ENCODE measurements around the gene DVL1. TPM values are rescaled to one million over a fixed set of nuclear protein-coding genes. Genes with fewer than 3 reads are reported as not detected.
A peak's percentile ranks its signal among the peaks of the same experiment; 100 is the strongest.

Gene DVL1
- total and polyA plus RNA-seq, 8 donors = 41.3 to 229 (median 72.2) TPM

DNA sequence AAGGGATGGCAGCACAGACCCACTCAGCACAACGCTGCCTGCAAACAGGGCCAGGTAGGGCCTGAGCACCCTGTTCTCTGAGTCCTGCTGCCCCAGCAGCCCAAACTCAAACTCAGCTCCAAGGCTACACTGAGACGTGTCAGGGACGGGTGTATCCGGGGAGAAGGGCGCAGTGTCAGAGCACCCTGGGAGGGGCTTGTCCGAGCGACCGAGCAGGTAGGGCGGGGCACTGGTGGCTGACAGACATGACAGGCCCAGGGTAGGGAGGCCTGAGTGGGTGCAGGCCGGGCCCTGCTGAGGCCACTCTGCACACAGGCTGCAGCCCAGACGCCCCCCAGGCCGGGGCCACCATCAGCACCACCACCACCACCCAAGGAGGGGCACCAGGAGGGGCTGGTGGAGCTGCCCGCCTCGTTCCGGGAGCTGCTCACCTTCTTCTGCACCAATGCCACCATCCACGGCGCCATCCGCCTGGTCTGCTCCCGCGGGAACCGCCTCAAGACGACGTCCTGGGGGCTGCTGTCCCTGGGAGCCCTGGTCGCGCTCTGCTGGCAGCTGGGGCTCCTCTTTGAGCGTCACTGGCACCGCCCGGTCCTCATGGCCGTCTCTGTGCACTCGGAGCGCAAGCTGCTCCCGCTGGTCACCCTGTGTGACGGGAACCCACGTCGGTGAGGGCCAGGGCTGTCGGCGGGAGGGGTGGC is 63.5 kb downstream of the DVL1 start:
- H3K27ac ChIP-seq = no peak overlapping the region
- peaks cover 0 to 37% (median 6%) of the 10 kb centered on the region in 3 donors for H3K27me3 ChIP-seq
- intact Hi-C loops (cut with DNase I; ENCODE audit: low total_unique reads) = no loop called here
- H3K9me3 ChIP-seq = no peaks in the 10 kb centered on the region
- H3K4me3 ChIP-seq = no peak overlapping the region
- H3K36me3 ChIP-seq = no peaks in the 10 kb centered on the region
- peaks cover 15 to 32% (median 24%) of the 10 kb centered on the region in 4 donors for H3K4me1 ChIP-seq
- WGBS, 5 donors = 52 to 65% (median 61%) methylated on average over 17 to 37 of the region's 37 CpGs
- peak in 1 of 2 donors; percentile 59 for DNase-seq
- TF ChIP-seq EP300 (IDR thresholded peaks at IDR 0.05) = no peak
- no peak for TF ChIP-seq POLR2A (IDR thresholded peaks at IDR 0.05)
- TF ChIP-seq, protein P1, sequence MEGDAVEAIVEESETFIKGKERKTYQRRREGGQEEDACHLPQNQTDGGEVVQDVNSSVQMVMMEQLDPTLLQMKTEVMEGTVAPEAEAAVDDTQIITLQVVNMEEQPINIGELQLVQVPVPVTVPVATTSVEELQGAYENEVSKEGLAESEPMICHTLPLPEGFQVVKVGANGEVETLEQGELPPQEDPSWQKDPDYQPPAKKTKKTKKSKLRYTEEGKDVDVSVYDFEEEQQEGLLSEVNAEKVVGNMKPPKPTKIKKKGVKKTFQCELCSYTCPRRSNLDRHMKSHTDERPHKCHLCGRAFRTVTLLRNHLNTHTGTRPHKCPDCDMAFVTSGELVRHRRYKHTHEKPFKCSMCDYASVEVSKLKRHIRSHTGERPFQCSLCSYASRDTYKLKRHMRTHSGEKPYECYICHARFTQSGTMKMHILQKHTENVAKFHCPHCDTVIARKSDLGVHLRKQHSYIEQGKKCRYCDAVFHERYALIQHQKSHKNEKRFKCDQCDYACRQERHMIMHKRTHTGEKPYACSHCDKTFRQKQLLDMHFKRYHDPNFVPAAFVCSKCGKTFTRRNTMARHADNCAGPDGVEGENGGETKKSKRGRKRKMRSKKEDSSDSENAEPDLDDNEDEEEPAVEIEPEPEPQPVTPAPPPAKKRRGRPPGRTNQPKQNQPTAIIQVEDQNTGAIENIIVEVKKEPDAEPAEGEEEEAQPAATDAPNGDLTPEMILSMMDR (IDR thresholded peaks at IDR 0.05) = no peak
- no peak for TF ChIP-seq POLR2AphosphoS5 (IDR thresholded peaks at IDR 0.05)

Small RNA genes lying within 50 kb of the gene (small RNA-seq; reads per million reads assigned to genes)
- gene MIR6726 = 0.07 to 0.62 (median 0.35) reads per million in 4 donors

Other genes with a start within 250 kb of the DVL1 start
- 10 to 100 TPM; 15.8 to 67.0 (median 33.8) TPM for gene C1orf159, start 233.3 kb downstream of the DVL1 start, total RNA-seq
- 10 to 100 TPM; 10.2 to 17.1 (median 12.8) TPM for gene C1orf159, start 233.3 kb downstream of the DVL1 start, polyA plus RNA-seq
- 1 to 10 TPM in 1 of 5 donors, not detected in 4; 6.4 TPM for gene TTLL10, start 175.5 kb downstream of the DVL1 start, total RNA-seq
- gene TTLL10, start 175.5 kb downstream of the DVL1 start, polyA plus RNA-seq = under 1 TPM in 2 of 3 donors, not detected in 1; 0.13 to 0.46 TPM
- gene TNFRSF18, start 142.8 kb downstream of the DVL1 start, total RNA-seq = 10 to 100 TPM in 1 of 5 donors, 1 to 10 TPM in 1, not detected in 3; 1.7 to 11.9 TPM
- gene TNFRSF18, start 142.8 kb downstream of the DVL1 start, polyA plus RNA-seq = 1 to 10 TPM in 1 of 3 donors, under 1 TPM in 1, not detected in 1; 0.37 to 3.6 TPM
- under 1 TPM in 1 of 5 donors, not detected in 4; 0.55 TPM for gene TNFRSF4, start 135.3 kb downstream of the DVL1 start, total RNA-seq
- 1 to 10 TPM; 1.7 to 4.5 (median 4.2) TPM for gene TNFRSF4, start 135.3 kb downstream of the DVL1 start, polyA plus RNA-seq
- gene SDF4, start 117.4 kb downstream of the DVL1 start, total RNA-seq = 100 to 1,000 TPM in 2 of 5 donors, 10 to 100 TPM in 3; 50.3 to 404 (median 65.3) TPM
- gene SDF4, start 117.4 kb downstream of the DVL1 start, polyA plus RNA-seq = 10 to 100 TPM; 50.4 to 83.6 (median 61.9) TPM
- gene B3GALT6, start 117.2 kb downstream of the DVL1 start, total RNA-seq = 10 to 100 TPM in 1 of 5 donors, 1 to 10 TPM in 3, not detected in 1; 1.8 to 13.8 (median 8.1) TPM
- 1 to 10 TPM; 3.7 to 9.7 (median 6.7) TPM for gene B3GALT6, start 117.2 kb downstream of the DVL1 start, polyA plus RNA-seq
- 10 to 100 TPM in 2 of 5 donors, 1 to 10 TPM in 2, not detected in 1; 1.5 to 21.3 (median 6.4) TPM for gene C1QTNF12, start 102.7 kb downstream of the DVL1 start, total RNA-seq
- 1 to 10 TPM in 2 of 3 donors, not detected in 1; 1.6 to 3.2 TPM for gene C1QTNF12, start 102.7 kb downstream of the DVL1 start, polyA plus RNA-seq
- gene UBE2J2, start 75.6 kb downstream of the DVL1 start, total RNA-seq = 100 to 1,000 TPM in 1 of 5 donors, 10 to 100 TPM in 4; 14.0 to 252 (median 48.3) TPM
- gene UBE2J2, start 75.6 kb downstream of the DVL1 start, polyA plus RNA-seq = 10 to 100 TPM; 40.5 to 49.6 (median 44.8) TPM
- gene SCNN1D, start 69.0 kb downstream of the DVL1 start, total RNA-seq = 1 to 10 TPM in 4 of 5 donors, under 1 TPM in 1; 0.43 to 7.6 (median 3.5) TPM
- gene SCNN1D, start 69.0 kb downstream of the DVL1 start, polyA plus RNA-seq = 1 to 10 TPM; 4.7 to 6.1 (median 4.8) TPM
- gene ACAP3, start 41.5 kb downstream of the DVL1 start, total RNA-seq = 100 to 1,000 TPM in 1 of 5 donors, 10 to 100 TPM in 4; 31.9 to 374 (median 77.0) TPM
- gene ACAP3, start 41.5 kb downstream of the DVL1 start, polyA plus RNA-seq = 10 to 100 TPM; 17.9 to 46.1 (median 43.0) TPM
- gene PUSL1, start 40.8 kb downstream of the DVL1 start, total RNA-seq = 10 to 100 TPM in 3 of 5 donors, 1 to 10 TPM in 1, not detected in 1; 5.9 to 64.9 (median 51.4) TPM
- 10 to 100 TPM; 15.2 to 25.5 (median 23.8) TPM for gene PUSL1, start 40.8 kb downstream of the DVL1 start, polyA plus RNA-seq
- gene INTS11, start 24.8 kb downstream of the DVL1 start, total RNA-seq = 100 to 1,000 TPM in 4 of 5 donors, 10 to 100 TPM in 1; 59.5 to 520 (median 192) TPM
- 100 to 1,000 TPM; 113 to 151 (median 134) TPM for gene INTS11, start 24.8 kb downstream of the DVL1 start, polyA plus RNA-seq
- 100 to 1,000 TPM in 1 of 5 donors, 10 to 100 TPM in 2, 1 to 10 TPM in 2; 6.6 to 226 (median 12.3) TPM for gene CPTP, start 24.6 kb downstream of the DVL1 start, total RNA-seq
- 10 to 100 TPM; 17.3 to 49.1 (median 28.4) TPM for gene CPTP, start 24.6 kb downstream of the DVL1 start, polyA plus RNA-seq
- gene TAS1R3, start 18.1 kb downstream of the DVL1 start, total RNA-seq = 10 to 100 TPM in 1 of 5 donors, under 1 TPM in 2, not detected in 2; 0.37 to 11.7 (median 0.43) TPM
- gene TAS1R3, start 18.1 kb downstream of the DVL1 start, polyA plus RNA-seq = under 1 TPM in 2 of 3 donors, not detected in 1; 0.10 to 0.31 TPM
- 100 to 1,000 TPM in 2 of 5 donors, 10 to 100 TPM in 3; 28.8 to 203 (median 65.6) TPM for gene MXRA8, start 9.1 kb upstream of the DVL1 start, total RNA-seq
- gene MXRA8, start 9.1 kb upstream of the DVL1 start, polyA plus RNA-seq = 10 to 100 TPM; 23.3 to 33.8 (median 23.6) TPM
- 100 to 1,000 TPM in 3 of 5 donors, 10 to 100 TPM in 2; 50.9 to 146 (median 104) TPM for gene AURKAIP1, start 25.8 kb upstream of the DVL1 start, total RNA-seq
- gene AURKAIP1, start 25.8 kb upstream of the DVL1 start, polyA plus RNA-seq = 100 to 1,000 TPM; 244 to 281 (median 259) TPM
- 100 to 1,000 TPM; 265 to 739 (median 422) TPM for gene CCNL2, start 49.9 kb upstream of the DVL1 start, total RNA-seq
- gene CCNL2, start 49.9 kb upstream of the DVL1 start, polyA plus RNA-seq = 100 to 1,000 TPM in 1 of 3 donors, 10 to 100 TPM in 2; 33.4 to 166 (median 34.7) TPM
- 100 to 1,000 TPM in 2 of 5 donors, 10 to 100 TPM in 3; 53.9 to 116 (median 82.9) TPM for gene MRPL20, start 57.9 kb upstream of the DVL1 start, total RNA-seq
- 100 to 1,000 TPM; 136 to 187 (median 150) TPM for gene MRPL20, start 57.9 kb upstream of the DVL1 start, polyA plus RNA-seq
- 10 to 100 TPM in 1 of 5 donors, 1 to 10 TPM in 2, under 1 TPM in 1, not detected in 1; 0.89 to 13.6 (median 4.7) TPM for gene ANKRD65, start 71.9 kb upstream of the DVL1 start, total RNA-seq
- gene ANKRD65, start 71.9 kb upstream of the DVL1 start, polyA plus RNA-seq = 10 to 100 TPM in 2 of 3 donors, 1 to 10 TPM in 1; 8.7 to 13.5 (median 13.3) TPM
- 10 to 100 TPM; 11.4 to 37.7 (median 21.1) TPM for gene VWA1, start 86.3 kb upstream of the DVL1 start, total RNA-seq
- gene VWA1, start 86.3 kb upstream of the DVL1 start, polyA plus RNA-seq = 10 to 100 TPM in 2 of 3 donors, 1 to 10 TPM in 1; 7.6 to 64.8 (median 24.8) TPM
- 1 to 10 TPM in 2 of 5 donors, under 1 TPM in 1, not detected in 2; 0.55 to 5.2 (median 1.3) TPM for gene ATAD3C, start 100.3 kb upstream of the DVL1 start, total RNA-seq
- 1 to 10 TPM in 1 of 3 donors, under 1 TPM in 2; 0.25 to 2.3 (median 0.92) TPM for gene ATAD3C, start 100.3 kb upstream of the DVL1 start, polyA plus RNA-seq
- 10 to 100 TPM; 15.6 to 91.5 (median 33.3) TPM for gene ATAD3B, start 122.3 kb upstream of the DVL1 start, total RNA-seq
- gene ATAD3B, start 122.3 kb upstream of the DVL1 start, polyA plus RNA-seq = 10 to 100 TPM in 2 of 3 donors, 1 to 10 TPM in 1; 8.2 to 23.8 (median 18.4) TPM
- gene ATAD3A, start 162.7 kb upstream of the DVL1 start, total RNA-seq = 10 to 100 TPM; 10.6 to 92.1 (median 22.5) TPM
- gene ATAD3A, start 162.7 kb upstream of the DVL1 start, polyA plus RNA-seq = 10 to 100 TPM; 13.1 to 27.0 (median 14.9) TPM
- 10 to 100 TPM in 1 of 5 donors, 1 to 10 TPM in 1, not detected in 3; 3.5 to 10.3 TPM for gene TMEM240, start 191.2 kb upstream of the DVL1 start, total RNA-seq
- 1 to 10 TPM; 1.8 to 4.5 (median 2.8) TPM for gene TMEM240, start 191.2 kb upstream of the DVL1 start, polyA plus RNA-seq
- 100 to 1,000 TPM in 1 of 5 donors, 10 to 100 TPM in 4; 45.7 to 215 (median 85.9) TPM for gene SSU72, start 225.4 kb upstream of the DVL1 start, total RNA-seq
- gene SSU72, start 225.4 kb upstream of the DVL1 start, polyA plus RNA-seq = 100 to 1,000 TPM in 2 of 3 donors, 10 to 100 TPM in 1; 85.0 to 135 (median 108) TPM